ENCODE results near the gene KCNT2.

GRCh38 chr1:196464480-196464941 is 143.7 kb downstream of the KCNT2 start:
- no peak for TF ChIP-seq POLR2A (IDR thresholded peaks at IDR 0.05; ENCODE audit: low read depth, low read length)
- TF ChIP-seq EZH2 (IDR thresholded peaks at IDR 0.05; ENCODE audit: borderline replicate concordance, low read depth, low read length, severe bottlenecking): no peak
- no peak for TF ChIP-seq CTCF (IDR thresholded peaks at IDR 0.05; ENCODE audit: extremely low read depth in 1 of 2, insufficient read depth in 1 of 2, low read depth in 1 of 2, low read length in 2 of 2)
- TF ChIP-seq POLR2AphosphoS5 (IDR thresholded peaks at IDR 0.05; ENCODE audit: insufficient read depth, low read depth, low read length): no peak
- no peak for TF ChIP-seq MAX (IDR thresholded peaks at IDR 0.05; ENCODE audit: insufficient read depth, insufficient read length)
